Fibroblast of pulmonary artery (primary cell): ENCODE measurements around the gene PGPEP1.

Source experiments
- DNase-seq: peaks from one replicate; pipeline ENCODE4 v3.0.0-alpha.2; 2010; ENCODE audit warnings: low read depth
- H3K4me3 ChIP-seq: replicated peaks from 2 replicates; pipeline ENCODE4 v1.5.1; 2011; ENCODE audit warnings: low read depth, mild to moderate bottlenecking, control low read depth, low read length, moderate library complexity
- CTCF ChIP-seq: IDR thresholded peaks from 2 replicates; pipeline ENCODE4 v1.5.1; 2011; ENCODE audit warnings: mild to moderate bottlenecking, control low read depth, low read length, inconsistent platforms; ENCODE audit errors: missing control alignments

The PGPEP1 gene

GRCh38 chr19:18330868-18331267 lies 9.5 kb upstream of the PGPEP1 start:
- no peak for TF ChIP-seq CTCF
- H3K4me3 ChIP-seq, result no peak overlapping the region
- no peak for DNase-seq

GRCh38 chr19:18332917-18333530 lies 7.4 kb upstream of the PGPEP1 start:
- no peak for DNase-seq
- TF ChIP-seq CTCF, result no peak
- no peak overlapping the region for H3K4me3 ChIP-seq

GRCh38 chr19:18333680-18334079 lies 6.7 kb upstream of the PGPEP1 start:
- TF ChIP-seq CTCF, result no peak
- DNase-seq, result no peak
- H3K4me3 ChIP-seq, result no peak overlapping the region

- TF ChIP-seq CTCF, result no peak
- no peak for DNase-seq
- no peak overlapping the region for H3K4me3 ChIP-seq
Observed at GRCh38 chr19:18336121-18336520, 4.3 kb upstream of the PGPEP1 start.

GRCh38 chr19:18338541-18338940 lies 1.9 kb upstream of the PGPEP1 start:
- no peak overlapping the region for H3K4me3 ChIP-seq
- no peak for DNase-seq
- TF ChIP-seq CTCF, result no peak

- peak; percentile 35 for DNase-seq
- TF ChIP-seq CTCF, result peak; percentile 42
- no peak overlapping the region for H3K4me3 ChIP-seq
Observed at GRCh38 chr19:18339723-18340122, 675 bp upstream of the PGPEP1 start.
